Thyroid gland (tissue), 4 donors: ENCODE data around the gene INPP4A.

Experiments used
- CTCF ChIP-seq, 6 experiments: fragments of 200-600 bp in 3 of 6; fragments of 450-650 bp in 3 of 6; sonication (generic) in 3 of 6; IDR thresholded peaks; one replicate each; pipeline ENCODE4 v1.5.1; 2016 to 2019; ENCODE audit warnings: antibody characterized with exemption in 6 of 6, mild to moderate bottlenecking in 2 of 6, inconsistent platforms in 1 of 6, moderate library complexity in 1 of 6
- POLR2A ChIP-seq, 2 donors: fragments of 450-650 bp; IDR thresholded peaks; one replicate each; pipeline ENCODE4 v1.6.1; 2017; ENCODE audit warnings: antibody characterized with exemption in 2 of 2, mild to moderate bottlenecking in 2 of 2, moderate library complexity in 1 of 2

GRCh38 chr2:98463988-98464771, 19.5 kb downstream of the INPP4A start:
- TF ChIP-seq CTCF (IDR thresholded peaks at IDR 0.05) = no peak
- TF ChIP-seq POLR2A (IDR thresholded peaks at IDR 0.05) = no peak
